Chondrocyte (in vitro differentiated cells): ENCODE results near the gene ZCCHC7. TPM values are rescaled to one million over a fixed set of nuclear protein-coding genes. Genes with fewer than 3 reads are reported as not detected.

Source experiments
- DNase-seq: peaks from one replicate; pipeline ENCODE4 v3.0.0; 2021; ENCODE audit warnings: mixed read lengths, low spot score
- H3K27ac Mint-ChIP-seq: one replicate; pipeline ENCODE4 v1.8.0; 2021; ENCODE audit warnings: mild to moderate bottlenecking, moderate library complexity, mixed read lengths; ENCODE audit not compliant: unreplicated experiment
- H3K27me3 Mint-ChIP-seq: 2 replicates; pipeline ENCODE4 v1.8.0; 2021; ENCODE audit warnings: low read depth, mixed read lengths
- H3K36me3 Mint-ChIP-seq: 2 replicates; pipeline ENCODE4 v1.8.0; 2021; ENCODE audit warnings: low read depth, mixed read lengths
- H3K4me1 Mint-ChIP-seq: 2 replicates; pipeline ENCODE4 v1.8.0; 2021; ENCODE audit warnings: low read depth, mild to moderate bottlenecking, mixed read lengths
- H3K4me3 Mint-ChIP-seq: one replicate; pipeline ENCODE4 v1.8.0; 2021; ENCODE audit warnings: mild to moderate bottlenecking, moderate library complexity, mixed read lengths; ENCODE audit not compliant: unreplicated experiment
- H3K9me3 Mint-ChIP-seq: 2 replicates; pipeline ENCODE4 v1.8.0; 2021; ENCODE audit warnings: low read depth, mixed read lengths
- CTCF ChIP-seq: fragments of 200-600 bp; sonication (generic); IDR thresholded peaks from 2 replicates; pipeline ENCODE4 v1.5.0; 2021; ENCODE audit warnings: antibody characterized with exemption, mild to moderate bottlenecking, moderate library complexity
- total RNA-seq: library from RNA; stranded (reverse); gene quantifications from 3 replicates; pipeline ENCODE4 v1.2.1, GENCODE V29; 2021

The ZCCHC7 gene
- total RNA-seq, 1 donor from 2014 or later, result 22.5 TPM

DNA sequence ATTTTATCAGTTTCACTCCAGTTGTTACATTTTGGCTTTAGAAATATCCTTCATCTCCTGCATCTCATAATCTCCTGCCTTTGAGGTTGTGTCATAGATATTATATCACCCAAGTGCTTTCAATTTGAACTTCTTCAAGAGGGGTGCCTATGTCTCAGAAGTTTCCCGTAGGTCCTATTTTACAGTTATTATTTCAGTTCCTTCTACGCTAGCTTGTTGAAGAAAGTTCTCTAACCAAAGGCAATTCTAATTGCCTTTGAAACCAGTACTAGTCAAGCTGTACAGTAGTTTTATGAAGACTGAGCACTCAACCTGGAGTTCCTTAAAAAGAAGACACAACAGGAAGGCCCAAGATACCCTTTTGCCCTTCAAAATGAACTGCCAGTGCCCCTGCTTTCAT lies 116.4 kb downstream of the ZCCHC7 start:
- Mint-ChIP-seq H3K4me1 (no peaks in the 10 kb centered on the region), H3K27me3 (no peaks in the 10 kb centered on the region), H3K36me3 (peaks cover 5% of the 10 kb centered on the region), H3K27ac (no peak overlapping the region), H3K9me3 (no peaks in the 10 kb centered on the region), H3K4me3 (no peak overlapping the region)
- DNase-seq, result no peak
- no peak for TF ChIP-seq CTCF

- H3K36me3 Mint-ChIP-seq, result peaks cover 5% of the 10 kb centered on the region
- H3K9me3 Mint-ChIP-seq, result no peaks in the 10 kb centered on the region
- H3K4me1 Mint-ChIP-seq, result no peaks in the 10 kb centered on the region
- no peak for DNase-seq
- no peak for TF ChIP-seq CTCF
- no peak overlapping the region for H3K27ac Mint-ChIP-seq
- H3K4me3 Mint-ChIP-seq, result no peak overlapping the region
- no peaks in the 10 kb centered on the region for H3K27me3 Mint-ChIP-seq
These were observed 117.7 kb downstream of the ZCCHC7 start for GRCh38 chr9:37238122-37238521.

DNA sequence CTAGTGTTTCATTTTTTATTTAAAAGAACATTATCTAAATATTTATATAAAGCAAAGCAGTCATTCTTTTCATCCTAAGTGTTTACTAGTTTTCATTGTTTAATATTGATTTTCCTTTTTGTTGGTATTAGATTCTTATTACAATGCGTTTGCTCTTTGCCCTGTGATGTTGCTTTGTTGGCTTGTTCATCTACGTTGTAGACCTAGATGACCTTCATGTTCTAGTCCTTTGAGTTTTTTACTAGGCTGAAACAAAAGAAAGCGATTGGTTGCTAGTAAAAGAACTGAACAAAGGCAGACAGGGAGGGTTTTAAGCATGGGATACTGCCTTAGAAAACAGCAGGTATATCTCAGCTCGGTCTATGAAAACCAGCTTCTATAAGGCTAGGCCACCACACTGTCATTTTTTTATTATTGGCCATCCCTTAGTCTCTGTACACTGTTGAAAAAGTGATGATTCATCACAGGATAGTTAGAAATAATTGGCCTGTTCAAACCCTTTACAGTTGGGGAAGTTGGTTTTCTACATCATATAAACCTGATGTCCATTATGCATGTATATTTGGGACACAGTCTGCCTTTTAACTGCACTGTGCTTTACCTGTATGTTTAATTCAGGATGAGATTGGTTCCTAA lies 119.0 kb downstream of the ZCCHC7 start:
- H3K4me3 Mint-ChIP-seq, result no peak overlapping the region
- H3K4me1 Mint-ChIP-seq, result peaks cover 3% of the 10 kb centered on the region
- DNase-seq, result no peak
- H3K27ac Mint-ChIP-seq, result no peak overlapping the region
- TF ChIP-seq CTCF, result no peak
- no peaks in the 10 kb centered on the region for H3K27me3 Mint-ChIP-seq
- no peaks in the 10 kb centered on the region for H3K9me3 Mint-ChIP-seq
- peaks cover under 1% of the 10 kb centered on the region for H3K36me3 Mint-ChIP-seq

GRCh38 chr9:37239921-37240320 lies 119.5 kb downstream of the ZCCHC7 start:
- no peaks in the 10 kb centered on the region for H3K9me3 Mint-ChIP-seq
- TF ChIP-seq CTCF, result no peak
- no peak overlapping the region for H3K27ac Mint-ChIP-seq

GRCh38 chr9:37241340-37241739 lies 121.0 kb downstream of the ZCCHC7 start:
- no peak for DNase-seq

More at GRCh38 chr9:37239921-37240320, 119.5 kb downstream of the ZCCHC7 start:
- H3K4me1 Mint-ChIP-seq, result peaks cover 3% of the 10 kb centered on the region
- H3K36me3 Mint-ChIP-seq, result no peaks in the 10 kb centered on the region
- no peak overlapping the region for H3K4me3 Mint-ChIP-seq
- H3K27me3 Mint-ChIP-seq, result no peaks in the 10 kb centered on the region
- DNase-seq, result no peak

More at GRCh38 chr9:37241340-37241739, 121.0 kb downstream of the ZCCHC7 start:
- Mint-ChIP-seq H3K27ac (no peak overlapping the region), H3K9me3 (no peaks in the 10 kb centered on the region), H3K4me1 (peaks cover 3% of the 10 kb centered on the region), H3K4me3 (no peak overlapping the region), H3K36me3 (no peaks in the 10 kb centered on the region), H3K27me3 (no peaks in the 10 kb centered on the region)
- no peak for TF ChIP-seq CTCF
